ENCODE measurements around the gene TMCO4.

Gene TMCO4

DNA sequence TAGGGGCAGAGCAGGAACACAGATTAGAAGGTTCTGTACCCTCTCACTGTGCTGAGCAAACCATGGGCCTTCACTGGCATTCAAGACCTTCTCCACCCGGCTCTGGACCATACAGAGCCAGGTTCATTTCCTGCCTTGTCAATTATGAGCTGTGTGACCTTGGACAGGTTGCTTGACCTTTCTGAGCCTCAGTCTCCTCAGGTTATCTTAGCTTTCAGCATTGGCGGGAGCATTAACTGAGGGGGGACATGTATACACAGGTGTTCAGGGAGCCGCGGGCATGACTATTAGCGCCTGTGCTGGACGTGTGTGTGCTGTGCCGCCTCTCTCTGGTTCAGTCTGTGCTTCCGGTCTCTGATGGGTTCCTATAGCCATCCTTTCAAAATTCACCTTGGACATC is 102.9 kb downstream of the TMCO4 start:
- TF ChIP-seq, protein P1, sequence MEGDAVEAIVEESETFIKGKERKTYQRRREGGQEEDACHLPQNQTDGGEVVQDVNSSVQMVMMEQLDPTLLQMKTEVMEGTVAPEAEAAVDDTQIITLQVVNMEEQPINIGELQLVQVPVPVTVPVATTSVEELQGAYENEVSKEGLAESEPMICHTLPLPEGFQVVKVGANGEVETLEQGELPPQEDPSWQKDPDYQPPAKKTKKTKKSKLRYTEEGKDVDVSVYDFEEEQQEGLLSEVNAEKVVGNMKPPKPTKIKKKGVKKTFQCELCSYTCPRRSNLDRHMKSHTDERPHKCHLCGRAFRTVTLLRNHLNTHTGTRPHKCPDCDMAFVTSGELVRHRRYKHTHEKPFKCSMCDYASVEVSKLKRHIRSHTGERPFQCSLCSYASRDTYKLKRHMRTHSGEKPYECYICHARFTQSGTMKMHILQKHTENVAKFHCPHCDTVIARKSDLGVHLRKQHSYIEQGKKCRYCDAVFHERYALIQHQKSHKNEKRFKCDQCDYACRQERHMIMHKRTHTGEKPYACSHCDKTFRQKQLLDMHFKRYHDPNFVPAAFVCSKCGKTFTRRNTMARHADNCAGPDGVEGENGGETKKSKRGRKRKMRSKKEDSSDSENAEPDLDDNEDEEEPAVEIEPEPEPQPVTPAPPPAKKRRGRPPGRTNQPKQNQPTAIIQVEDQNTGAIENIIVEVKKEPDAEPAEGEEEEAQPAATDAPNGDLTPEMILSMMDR (IDR thresholded peaks at IDR 0.05; ENCODE audit: low read length), result no peak
- TF ChIP-seq EZH2 (IDR thresholded peaks at IDR 0.05; ENCODE audit: borderline replicate concordance, low read length), result no peak
- Histone ChIP-seq H3K36me3 (ENCODE audit: insufficient read depth, low read length) (peaks cover 4% of the 10 kb centered on the region; the same call in 1 of the 2 replicates), H3F3A (ENCODE audit: insufficient read depth, low read length) (no peaks in the 10 kb centered on the region)

GRCh38 chr1:19695772-19696171 is 103.9 kb downstream of the TMCO4 start:
- no peak overlapping the region for H3K4me3 ChIP-seq (ENCODE audit: low read depth, low read length, poor library complexity, severe bottlenecking)
- H3K9ac ChIP-seq (ENCODE audit: low read length), result no peak overlapping the region
- H3F3A ChIP-seq (ENCODE audit: insufficient read depth, low read length), result no peaks in the 10 kb centered on the region
- no peak for TF ChIP-seq EZH2 (IDR thresholded peaks at IDR 0.05; ENCODE audit: borderline replicate concordance, low read length)
- TF ChIP-seq, protein P1 (IDR thresholded peaks at IDR 0.05; ENCODE audit: low read length), result no peak
- H3K27me3 ChIP-seq (ENCODE audit: insufficient read depth, low read length), result no peaks in the 10 kb centered on the region
- H3K4me1 ChIP-seq (ENCODE audit: insufficient read depth, low read length, severe bottlenecking), result no peaks in the 10 kb centered on the region
- no peaks in the 10 kb centered on the region for H4K20me1 ChIP-seq (ENCODE audit: insufficient read depth, low read length)
- no peaks in the 10 kb centered on the region for H3K79me2 ChIP-seq (ENCODE audit: insufficient read depth, low read length)
- H3K27ac ChIP-seq (ENCODE audit: low read depth, low read length, poor library complexity, severe bottlenecking), result no peak overlapping the region
- peaks cover 4% of the 10 kb centered on the region; the same call in 1 of the 2 replicates for H3K36me3 ChIP-seq (ENCODE audit: insufficient read depth, low read length)
- H3K9me2 ChIP-seq (ENCODE audit: low read depth, low read length), result no peaks in the 10 kb centered on the region
- H2AFZ ChIP-seq (ENCODE audit: low read length), result no peak overlapping the region
- no peak overlapping the region for H3K4me2 ChIP-seq (ENCODE audit: low read length)
- H3K9me3 ChIP-seq (ENCODE audit: low read length), result no peaks in the 10 kb centered on the region

More for the DNA sequence above, 102.9 kb downstream of the TMCO4 start:
- Histone ChIP-seq H3K79me2 (ENCODE audit: insufficient read depth, low read length) (no peaks in the 10 kb centered on the region), H3K27ac (ENCODE audit: low read depth, low read length, poor library complexity, severe bottlenecking) (no peak overlapping the region), H3K9me2 (ENCODE audit: low read depth, low read length) (no peaks in the 10 kb centered on the region), H2AFZ (ENCODE audit: low read length) (no peak overlapping the region), H3K27me3 (ENCODE audit: insufficient read depth, low read length) (no peaks in the 10 kb centered on the region), H3K4me2 (ENCODE audit: low read length) (no peak overlapping the region), H3K9ac (ENCODE audit: low read length) (no peak overlapping the region), H4K20me1 (ENCODE audit: insufficient read depth, low read length) (no peaks in the 10 kb centered on the region), H3K4me1 (ENCODE audit: insufficient read depth, low read length, severe bottlenecking) (no peaks in the 10 kb centered on the region), H3K4me3 (ENCODE audit: low read depth, low read length, poor library complexity, severe bottlenecking) (no peak overlapping the region), H3K9me3 (ENCODE audit: low read length) (no peaks in the 10 kb centered on the region)

- Histone ChIP-seq H3K9me3 (ENCODE audit: low read length) (peaks cover 7% of the 10 kb centered on the region), H3K4me1 (ENCODE audit: insufficient read depth, low read length, severe bottlenecking) (no peaks in the 10 kb centered on the region), H3K9ac (ENCODE audit: low read length) (no peak overlapping the region), H3K79me2 (ENCODE audit: insufficient read depth, low read length) (no peaks in the 10 kb centered on the region), H3K27me3 (ENCODE audit: insufficient read depth, low read length) (no peaks in the 10 kb centered on the region), H3K9me2 (ENCODE audit: low read depth, low read length) (no peaks in the 10 kb centered on the region), H3K4me2 (ENCODE audit: low read length) (no peak overlapping the region), H2AFZ (ENCODE audit: low read length) (no peak overlapping the region), H3F3A (ENCODE audit: insufficient read depth, low read length) (no peaks in the 10 kb centered on the region), H4K20me1 (ENCODE audit: insufficient read depth, low read length) (no peaks in the 10 kb centered on the region), H3K36me3 (ENCODE audit: insufficient read depth, low read length) (peaks cover 4% of the 10 kb centered on the region; the same call in 1 of the 2 replicates), H3K4me3 (ENCODE audit: low read depth, low read length, poor library complexity, severe bottlenecking) (no peak overlapping the region), H3K27ac (ENCODE audit: low read depth, low read length, poor library complexity, severe bottlenecking) (no peak overlapping the region)
- TF ChIP-seq EZH2 (IDR thresholded peaks at IDR 0.05; ENCODE audit: borderline replicate concordance, low read length), result no peak
- TF ChIP-seq, protein P1 (IDR thresholded peaks at IDR 0.05; ENCODE audit: low read length), result no peak
Measured at GRCh38 chr1:19694298-19694697, 105.4 kb downstream of the TMCO4 start.
